Sigmoid colon (tissue), 7 donors: ENCODE results near the gene GNB4. TPM values are rescaled to one million over a fixed set of nuclear protein-coding genes. Genes with fewer than 3 reads are reported as not detected.

Experiments used
- DNase-seq: peaks from one replicate; pipeline ENCODE4 v3.0.0-alpha.2; 2019
- H3K27ac ChIP-seq, 4 donors: fragments of 200-600 bp; sonication (generic); one replicate each; pipeline ENCODE4 v1.5.1; 2016 to 2019; ENCODE audit warnings: mild to moderate bottlenecking in 1 of 4
- H3K27me3 ChIP-seq, 3 donors: fragments of 200-600 bp; sonication (generic); one replicate each; pipeline ENCODE4 v1.5.1; 2019; ENCODE audit warnings: mild to moderate bottlenecking in 1 of 3
- H3K36me3 ChIP-seq, 4 donors: fragments of 200-600 bp; sonication (generic); one replicate each; pipeline ENCODE4 v1.5.1; 2016 to 2019
- H3K4me1 ChIP-seq, 4 donors: fragments of 200-600 bp; sonication (generic); one replicate each; pipeline ENCODE4 v1.5.1; 2017 to 2019
- H3K4me3 ChIP-seq, 4 donors: fragments of 200-600 bp; sonication (generic); one replicate each; pipeline ENCODE4 v1.5.1; 2017 to 2019; ENCODE audit warnings: mild to moderate bottlenecking in 2 of 4, moderate library complexity in 1 of 4
- H3K9me3 ChIP-seq, 4 donors: fragments of 200-600 bp in 3 of 4; sonication (generic) in 3 of 4; one replicate each; pipeline versions ENCODE4 v1.5.1 to v1.6.1; 2013 to 2019
- EP300 ChIP-seq, 4 donors: sonication (generic); formaldehyde crosslinking; IDR thresholded peaks; one replicate each; pipeline ENCODE4 v1.6.1; 2017; ENCODE audit warnings: antibody characterized with exemption in 4 of 4
- POLR2A ChIP-seq, 2 donors: fragments of 450-650 bp; IDR thresholded peaks; one replicate each; pipeline ENCODE4 v1.6.1; 2016; ENCODE audit warnings: antibody characterized with exemption in 2 of 2, mild to moderate bottlenecking in 2 of 2, moderate library complexity in 2 of 2
- POLR2AphosphoS5 ChIP-seq, 4 donors: sonication (generic); formaldehyde crosslinking; IDR thresholded peaks; one replicate each; pipeline ENCODE4 v1.6.1; 2017; ENCODE audit warnings: antibody characterized with exemption in 4 of 4
- WGBS, 2 donors: extraction: QIAGEN DNeasy Blood & Tissue Kit; methylation state at CpG; one replicate each; pipeline ENCODE4 v1.1.7; 2013; 5-methylcytosine and 5-hydroxymethylcytosine counted together
- intact Hi-C: fragments of 100-400 bp; cut with DNase I; formaldehyde crosslinking; loops from one replicate; pipeline ENCODE4 v1.15.1; 2023
- polyA plus RNA-seq, 3 donors: library from polyadenylated mRNA; stranded (reverse); fragments of 200-250 nt; gene quantifications; one replicate each; pipeline ENCODE4 v1.2.3, GENCODE V29; 2013
- total RNA-seq, 4 donors: library from RNA; depleted of rRNA; stranded (reverse); fragments of >200 nt; gene quantifications; one replicate each; pipeline ENCODE4 v1.1.0, GENCODE V29; 2016
- TF ChIP-seq, protein P1 (sequence below), 4 experiments: fragments of 450-650 bp in 3 of 4; fragments of 200-600 bp in 1 of 4; IDR thresholded peaks; one replicate each; pipeline ENCODE4 v1.5.1; 2016 to 2019; ENCODE audit warnings: antibody characterized with exemption in 4 of 4, mild to moderate bottlenecking in 3 of 4, moderate library complexity in 2 of 4
- donor health status: healthy with polysubstance abuse.
- donor health status: Bipolar disorder and iron deficiency.
- donor health status: healthy.

GNB4 gene
- total and polyA plus RNA-seq, 7 donors = 3.6 to 44.3 (median 32.5) TPM

DNA sequence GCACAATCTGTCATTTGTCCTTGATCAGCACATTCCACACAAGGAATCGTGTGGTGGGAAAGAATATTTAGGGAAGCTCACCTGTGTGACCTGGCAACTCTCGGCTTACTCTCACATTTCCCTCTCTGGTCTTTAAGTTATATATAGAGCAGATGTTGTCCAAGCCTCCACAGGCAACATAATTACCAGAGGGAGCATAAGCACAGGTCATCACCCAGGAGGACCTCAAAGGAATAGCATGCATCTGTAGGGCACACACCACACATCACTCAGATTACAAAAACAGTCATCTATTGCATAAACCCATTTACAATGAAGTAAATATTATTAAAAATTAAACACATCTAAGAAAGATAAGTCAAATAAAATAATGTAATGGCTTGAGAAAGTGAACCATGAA is 36.5 kb downstream of the GNB4 start:
- Histone ChIP-seq H3K4me3 (no peak overlapping the region), H3K9me3 (no peaks in the 10 kb centered on the region), H3K4me1 (no peaks in the 10 kb centered on the region), H3K36me3 (peaks cover 0 to 63% (median 14%) of the 10 kb centered on the region in 4 donors), H3K27me3 (no peaks in the 10 kb centered on the region), H3K27ac (no peak overlapping the region)
- 93 to 96% methylated on average over 2 of the region's 2 CpGs for WGBS, 2 donors
- no peak for DNase-seq
- intact Hi-C loops = no loop called here
- TF ChIP-seq POLR2AphosphoS5 (IDR thresholded peaks at IDR 0.05) = no peak
- TF ChIP-seq, protein P1, sequence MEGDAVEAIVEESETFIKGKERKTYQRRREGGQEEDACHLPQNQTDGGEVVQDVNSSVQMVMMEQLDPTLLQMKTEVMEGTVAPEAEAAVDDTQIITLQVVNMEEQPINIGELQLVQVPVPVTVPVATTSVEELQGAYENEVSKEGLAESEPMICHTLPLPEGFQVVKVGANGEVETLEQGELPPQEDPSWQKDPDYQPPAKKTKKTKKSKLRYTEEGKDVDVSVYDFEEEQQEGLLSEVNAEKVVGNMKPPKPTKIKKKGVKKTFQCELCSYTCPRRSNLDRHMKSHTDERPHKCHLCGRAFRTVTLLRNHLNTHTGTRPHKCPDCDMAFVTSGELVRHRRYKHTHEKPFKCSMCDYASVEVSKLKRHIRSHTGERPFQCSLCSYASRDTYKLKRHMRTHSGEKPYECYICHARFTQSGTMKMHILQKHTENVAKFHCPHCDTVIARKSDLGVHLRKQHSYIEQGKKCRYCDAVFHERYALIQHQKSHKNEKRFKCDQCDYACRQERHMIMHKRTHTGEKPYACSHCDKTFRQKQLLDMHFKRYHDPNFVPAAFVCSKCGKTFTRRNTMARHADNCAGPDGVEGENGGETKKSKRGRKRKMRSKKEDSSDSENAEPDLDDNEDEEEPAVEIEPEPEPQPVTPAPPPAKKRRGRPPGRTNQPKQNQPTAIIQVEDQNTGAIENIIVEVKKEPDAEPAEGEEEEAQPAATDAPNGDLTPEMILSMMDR (IDR thresholded peaks at IDR 0.05) = no peak
- TF ChIP-seq EP300 (IDR thresholded peaks at IDR 0.05) = no peak
- no peak for TF ChIP-seq POLR2A (IDR thresholded peaks at IDR 0.05)

DNA sequence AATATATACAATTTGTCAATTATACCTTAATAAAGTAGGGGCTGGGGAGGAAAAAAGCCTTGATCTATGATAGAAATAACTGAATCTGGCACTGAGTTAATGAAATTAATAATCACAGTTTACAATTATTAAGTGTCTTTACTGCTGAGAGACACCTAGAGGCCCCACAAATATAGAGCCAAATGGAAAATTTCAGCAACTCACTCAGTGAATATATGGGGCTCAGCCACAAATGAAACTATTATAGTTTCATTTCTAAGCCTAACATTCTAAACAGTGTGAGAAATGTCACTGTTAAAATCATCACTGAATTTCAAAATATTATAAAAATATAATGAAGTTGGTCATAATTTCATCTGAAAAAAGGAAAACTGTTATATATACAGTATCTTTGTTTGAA is 40.3 kb downstream of the GNB4 start:
- no peak overlapping the region for H3K4me3 ChIP-seq
- intact Hi-C loops = no loop called here
- no peak for DNase-seq
- no peak overlapping the region for H3K27ac ChIP-seq
- no peaks in the 10 kb centered on the region for H3K9me3 ChIP-seq
- no peaks in the 10 kb centered on the region for H3K27me3 ChIP-seq
- H3K4me1 ChIP-seq = no peaks in the 10 kb centered on the region
- TF ChIP-seq POLR2AphosphoS5 (IDR thresholded peaks at IDR 0.05) (no peak), EP300 (IDR thresholded peaks at IDR 0.05) (no peak), POLR2A (IDR thresholded peaks at IDR 0.05) (no peak)
- TF ChIP-seq, protein P1 (IDR thresholded peaks at IDR 0.05) = no peak
- H3K36me3 ChIP-seq = peaks cover 0 to 54% (median 3%) of the 10 kb centered on the region in 4 donors

DNA sequence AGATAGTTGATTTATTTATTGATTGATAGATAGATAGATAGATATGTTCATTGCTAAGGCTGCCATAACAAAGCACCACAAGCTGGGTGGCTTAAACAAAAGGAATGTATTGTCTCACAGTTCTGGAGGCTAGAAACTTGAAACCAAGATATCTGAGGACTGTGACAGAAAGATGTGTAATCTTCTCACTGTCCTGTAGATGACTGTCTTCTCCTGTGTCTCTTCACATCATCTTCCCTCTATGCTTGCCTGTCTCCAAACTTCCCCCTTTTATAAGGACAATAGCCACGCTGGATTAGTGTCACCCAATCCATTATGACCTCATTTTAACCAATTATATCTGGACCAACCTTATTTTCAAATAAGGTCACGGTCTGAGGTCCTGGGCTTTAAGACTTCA is 40.9 kb downstream of the GNB4 start:
- WGBS, 2 donors = 81 to 88% methylated on average over 2 of the region's 2 CpGs
- intact Hi-C loops = no loop called here

DNA sequence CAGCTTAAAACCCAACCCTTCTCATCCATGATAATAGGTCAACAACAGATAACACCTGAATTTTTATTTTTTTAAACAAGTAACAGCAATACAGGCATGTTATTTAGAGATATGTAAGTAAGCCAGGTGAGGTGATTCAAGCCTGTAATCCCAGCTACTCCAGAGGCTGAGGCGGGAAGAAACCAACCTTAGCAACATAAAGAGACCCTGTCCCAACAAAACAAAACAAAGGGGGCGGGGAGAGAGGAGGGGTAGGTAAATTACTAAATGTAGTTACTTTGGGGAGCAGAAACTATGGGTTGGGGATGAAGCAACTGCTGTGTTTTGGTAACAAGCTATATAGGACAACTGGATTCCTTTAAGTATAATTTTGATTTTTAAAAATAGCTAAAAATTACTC is 47.0 kb downstream of the GNB4 start:
- Histone ChIP-seq H3K9me3 (no peaks in the 10 kb centered on the region), H3K27ac (no peak overlapping the region), H3K36me3 (peaks cover 0 to 61% (median 8%) of the 10 kb centered on the region in 4 donors), H3K4me1 (no peaks in the 10 kb centered on the region), H3K27me3 (no peaks in the 10 kb centered on the region), H3K4me3 (no peak overlapping the region)
- TF ChIP-seq EP300 (IDR thresholded peaks at IDR 0.05) = no peak
- 95 to 97% methylated on average over 2 of the region's 2 CpGs for WGBS, 2 donors
- DNase-seq = no peak
- intact Hi-C loops = no loop called here

More for the DNA sequence above, 40.9 kb downstream of the GNB4 start:
- DNase-seq = no peak
- Histone ChIP-seq H3K27ac (no peak overlapping the region), H3K4me1 (no peaks in the 10 kb centered on the region), H3K4me3 (no peak overlapping the region), H3K36me3 (peaks cover 0 to 61% (median 3%) of the 10 kb centered on the region in 4 donors), H3K9me3 (no peaks in the 10 kb centered on the region), H3K27me3 (no peaks in the 10 kb centered on the region)
- no peak for TF ChIP-seq POLR2A (IDR thresholded peaks at IDR 0.05)
- no peak for TF ChIP-seq EP300 (IDR thresholded peaks at IDR 0.05)
- TF ChIP-seq, protein P1 (IDR thresholded peaks at IDR 0.05) = no peak
- no peak for TF ChIP-seq POLR2AphosphoS5 (IDR thresholded peaks at IDR 0.05)

DNA sequence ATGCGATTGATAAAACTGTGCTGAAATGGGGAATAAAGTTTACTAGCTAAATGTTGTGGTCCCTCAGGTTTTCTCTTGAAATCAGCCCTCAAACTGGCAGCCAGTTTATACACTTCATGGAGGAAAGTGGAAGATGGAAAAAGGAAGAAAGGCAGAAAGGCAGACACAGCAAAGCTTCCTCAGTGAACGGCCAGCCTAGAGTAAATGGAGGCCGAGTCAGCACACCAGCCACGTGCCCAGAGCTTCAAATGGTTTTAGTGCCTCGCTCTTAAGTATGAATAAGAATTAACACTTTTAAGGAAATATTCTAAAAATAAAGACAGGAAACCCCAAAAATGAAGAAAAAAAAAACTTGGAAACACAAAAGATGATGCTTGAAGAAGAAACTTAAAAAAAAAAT is 48.3 kb downstream of the GNB4 start:
- H3K9me3 ChIP-seq = no peaks in the 10 kb centered on the region
- TF ChIP-seq POLR2AphosphoS5 (IDR thresholded peaks at IDR 0.05) (no peak), EP300 (IDR thresholded peaks at IDR 0.05) (no peak), POLR2A (IDR thresholded peaks at IDR 0.05) (no peak)
- TF ChIP-seq, protein P1 (IDR thresholded peaks at IDR 0.05) = no peak
- H3K27ac ChIP-seq = no peak overlapping the region
- 76 to 81% methylated on average over 5 of the region's 5 CpGs for WGBS, 2 donors
- intact Hi-C loops = no loop called here
- H3K36me3 ChIP-seq = peaks cover 0 to 70% (median 8%) of the 10 kb centered on the region in 4 donors
- H3K4me1 ChIP-seq = no peaks in the 10 kb centered on the region
- H3K27me3 ChIP-seq = no peaks in the 10 kb centered on the region
- no peak overlapping the region for H3K4me3 ChIP-seq
- no peak for DNase-seq
